ENCODE data around the gene BRI3BP.
"Not testable (repeated sequence)": the region's sequence is repeated elsewhere in the genome, so short reads cannot be mapped to it uniquely, and the experiment has no call there.

BRI3BP gene

DNA sequence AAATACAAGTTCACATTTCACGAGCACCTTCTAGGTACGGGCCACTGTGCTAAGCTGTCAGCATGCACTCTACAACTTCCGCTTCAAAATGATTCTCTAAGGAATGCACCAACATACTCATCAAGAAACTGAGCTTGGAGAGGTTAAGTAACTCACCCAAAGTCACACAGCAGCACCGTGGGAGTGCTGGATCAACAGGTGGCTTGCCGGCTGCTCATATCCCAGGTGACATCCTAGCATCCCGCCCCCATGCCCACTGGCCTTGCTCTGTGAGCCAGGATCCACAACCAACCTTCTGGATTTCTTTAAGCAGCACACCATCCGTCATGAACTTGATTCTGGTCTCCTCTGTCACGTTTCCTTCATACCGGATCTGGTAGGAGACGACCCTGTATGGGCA is 21.2 kb upstream of the BRI3BP start:
- no peak for DNase-seq (ENCODE audit: low read depth, low spot score)

- no peak for DNase-seq (ENCODE audit: low read depth, low spot score)
Observed at GRCh38 chr12:124975276-124975675, 18.2 kb upstream of the BRI3BP start.

- no peak for DNase-seq (ENCODE audit: low read depth, low spot score)
Observed at GRCh38 chr12:124976999-124977398, 16.4 kb upstream of the BRI3BP start.

- DNase-seq (ENCODE audit: low read depth, low spot score): no peak
Observed at GRCh38 chr12:124979568-124979967, 13.9 kb upstream of the BRI3BP start.

- DNase-seq (ENCODE audit: low read depth, low spot score): no peak
Observed at GRCh38 chr12:124980098-124980892, 13.2 kb upstream of the BRI3BP start.

DNA sequence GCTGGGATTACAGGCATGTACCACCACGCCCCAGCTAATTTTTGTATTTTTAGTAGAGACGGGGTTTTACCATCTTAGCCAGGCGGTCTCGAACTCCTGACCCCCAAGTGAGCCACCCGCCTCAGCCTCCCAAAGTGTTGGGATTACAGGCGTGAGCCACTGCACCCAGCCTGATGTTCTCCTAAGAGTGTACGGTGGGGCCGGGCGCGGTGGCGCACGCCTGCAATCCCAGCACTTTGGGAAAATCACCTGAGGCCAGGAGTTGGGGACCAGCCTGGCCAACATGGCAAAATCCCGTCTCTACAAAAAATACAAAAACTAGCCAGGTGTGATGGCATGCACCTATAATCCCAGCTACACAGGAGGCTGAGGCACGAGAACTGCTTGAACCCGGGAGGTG is 6.6 kb upstream of the BRI3BP start:
- DNase-seq (ENCODE audit: low read depth, low spot score): not testable (repeated sequence)

- peak; percentile 68 for DNase-seq (ENCODE audit: low read depth, low spot score)
Observed at GRCh38 chr12:124992874-124993625, 395 bp upstream of the BRI3BP start.

GRCh38 chr12:124994437-124994975 is 1.1 kb downstream of the BRI3BP start:
- no peak for DNase-seq (ENCODE audit: low read depth, low spot score)

- no peak for DNase-seq (ENCODE audit: low read depth, low spot score)
Observed at GRCh38 chr12:124995200-124995961, 1.9 kb downstream of the BRI3BP start.

GRCh38 chr12:124998705-124999104 is 5.3 kb downstream of the BRI3BP start:
- no peak for DNase-seq (ENCODE audit: low read depth, low spot score)

GRCh38 chr12:125001636-125002035 is 8.2 kb downstream of the BRI3BP start:
- DNase-seq (ENCODE audit: low read depth, low spot score): no peak

GRCh38 chr12:125003021-125003420 is 9.6 kb downstream of the BRI3BP start:
- no peak for DNase-seq (ENCODE audit: low read depth, low spot score)

- no peak for DNase-seq (ENCODE audit: low read depth, low spot score)
Observed at GRCh38 chr12:125004621-125005020, 11.2 kb downstream of the BRI3BP start.

- no peak for DNase-seq (ENCODE audit: low read depth, low spot score)
Observed at GRCh38 chr12:125005652-125006051, 12.2 kb downstream of the BRI3BP start.

DNA sequence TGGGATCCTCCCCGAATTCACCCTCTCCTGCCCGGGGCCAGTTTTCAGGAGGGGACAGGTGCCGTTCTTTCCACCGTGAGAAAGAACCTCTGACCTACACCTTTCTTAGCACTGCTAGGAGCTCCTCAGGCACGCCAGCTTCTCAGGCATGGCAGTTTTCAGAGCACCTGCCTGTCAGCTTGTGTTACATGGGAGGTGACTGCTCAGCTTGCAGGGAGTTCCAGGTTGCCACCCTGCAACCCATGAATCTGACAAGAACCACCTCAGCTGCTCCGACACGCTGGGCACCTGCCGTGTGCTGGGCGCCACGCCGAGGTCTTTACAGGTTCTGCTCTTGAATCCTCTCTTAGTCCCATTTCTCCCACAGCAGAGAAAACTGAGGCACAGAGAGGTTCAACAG is 12.9 kb downstream of the BRI3BP start:
- DNase-seq (ENCODE audit: low read depth, low spot score): no peak

- no peak for DNase-seq (ENCODE audit: low read depth, low spot score)
Observed at GRCh38 chr12:125013816-125014442, 20.5 kb downstream of the BRI3BP start.

DNA sequence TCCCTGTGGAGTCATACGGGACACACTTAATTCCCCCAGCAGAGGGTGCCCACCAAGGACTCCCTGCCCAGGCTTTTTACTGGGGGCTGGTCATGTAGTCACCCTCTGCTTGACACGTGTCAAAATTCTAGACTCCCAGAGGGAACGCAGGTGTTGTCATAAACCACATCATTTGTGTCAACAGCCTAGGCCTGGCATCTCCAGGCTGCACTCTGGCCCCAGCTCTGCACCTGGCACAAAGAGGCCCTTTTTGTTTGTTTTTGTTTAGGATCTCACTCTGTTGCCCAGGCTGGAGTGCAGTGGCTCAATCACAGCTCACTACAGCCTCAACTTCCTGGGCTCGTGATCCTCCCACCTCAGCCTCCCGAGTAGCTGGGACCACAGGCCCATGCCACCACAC is 21.1 kb downstream of the BRI3BP start:
- no peak for DNase-seq (ENCODE audit: low read depth, low spot score)

- DNase-seq (ENCODE audit: low read depth, low spot score): no peak
Observed at GRCh38 chr12:125015680-125016310, 22.4 kb downstream of the BRI3BP start.

GRCh38 chr12:125017801-125018200 is 24.4 kb downstream of the BRI3BP start:
- DNase-seq (ENCODE audit: low read depth, low spot score): no peak

DNA sequence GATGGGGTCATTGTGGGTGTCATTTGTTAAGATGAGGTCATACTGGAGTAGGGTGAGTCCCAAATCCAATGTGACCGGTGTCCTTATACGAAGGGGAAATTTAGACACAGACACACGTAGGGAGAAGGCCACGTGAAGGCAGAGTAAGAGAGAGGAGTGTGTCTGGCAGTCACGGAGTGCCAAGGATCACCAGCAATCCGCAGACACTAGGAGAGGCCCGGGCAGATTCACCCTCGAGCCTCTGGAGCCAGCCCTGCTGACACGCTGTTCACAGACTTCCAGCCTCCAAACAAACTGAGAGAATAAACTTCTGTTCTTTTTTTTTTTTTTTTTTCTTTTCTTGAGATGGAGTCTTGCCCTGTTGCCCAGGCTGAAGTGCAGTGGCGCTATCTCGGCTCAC is 24.9 kb downstream of the BRI3BP start:
- no peak for DNase-seq (ENCODE audit: low read depth, low spot score)

DNA sequence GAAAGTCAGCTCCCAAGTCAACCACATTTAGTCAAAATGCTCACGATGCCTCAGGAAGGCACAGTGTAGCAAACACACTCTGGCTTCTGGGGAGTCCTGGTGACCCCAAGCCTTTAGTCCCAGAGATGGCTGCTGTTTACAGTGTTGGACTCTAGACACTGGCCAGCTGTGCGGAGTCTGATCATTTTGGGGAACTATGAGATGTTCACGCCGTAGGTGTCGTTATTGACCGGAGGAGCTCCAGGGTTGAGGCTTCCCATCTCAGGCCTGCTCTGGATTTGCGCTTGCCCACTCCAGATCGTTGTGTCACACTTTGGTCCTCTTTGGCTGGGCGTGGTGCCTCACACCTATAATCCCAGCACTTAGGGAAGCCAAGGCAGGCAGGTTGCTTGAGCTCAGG is 27.7 kb downstream of the BRI3BP start:
- DNase-seq (ENCODE audit: low read depth, low spot score): no peak
